ENCODE measurements around the gene TPH1.

- TF ChIP-seq CTCF (IDR thresholded peaks at IDR 0.05) (peak in 4 of 6 experiments; percentile 16 to 54 (median 34)), POLR2A (IDR thresholded peaks at IDR 0.05) (peak; percentile 73 to 84)
Measured at GRCh38 chr11:18012906-18013781, 32.9 kb downstream of the TPH1 start, which contains the start of gene SERGEF.

All from Peyer's patch (tissue), 4 donors.